Measurements from ENCODE around the gene SMAD4.
A peak's percentile ranks its signal among the peaks of the same experiment; 100 is the strongest.
"Not testable (repeated sequence)": the region's sequence is repeated elsewhere in the genome, so short reads cannot be mapped to it uniquely, and the experiment has no call there.

The SMAD4 gene

DNA sequence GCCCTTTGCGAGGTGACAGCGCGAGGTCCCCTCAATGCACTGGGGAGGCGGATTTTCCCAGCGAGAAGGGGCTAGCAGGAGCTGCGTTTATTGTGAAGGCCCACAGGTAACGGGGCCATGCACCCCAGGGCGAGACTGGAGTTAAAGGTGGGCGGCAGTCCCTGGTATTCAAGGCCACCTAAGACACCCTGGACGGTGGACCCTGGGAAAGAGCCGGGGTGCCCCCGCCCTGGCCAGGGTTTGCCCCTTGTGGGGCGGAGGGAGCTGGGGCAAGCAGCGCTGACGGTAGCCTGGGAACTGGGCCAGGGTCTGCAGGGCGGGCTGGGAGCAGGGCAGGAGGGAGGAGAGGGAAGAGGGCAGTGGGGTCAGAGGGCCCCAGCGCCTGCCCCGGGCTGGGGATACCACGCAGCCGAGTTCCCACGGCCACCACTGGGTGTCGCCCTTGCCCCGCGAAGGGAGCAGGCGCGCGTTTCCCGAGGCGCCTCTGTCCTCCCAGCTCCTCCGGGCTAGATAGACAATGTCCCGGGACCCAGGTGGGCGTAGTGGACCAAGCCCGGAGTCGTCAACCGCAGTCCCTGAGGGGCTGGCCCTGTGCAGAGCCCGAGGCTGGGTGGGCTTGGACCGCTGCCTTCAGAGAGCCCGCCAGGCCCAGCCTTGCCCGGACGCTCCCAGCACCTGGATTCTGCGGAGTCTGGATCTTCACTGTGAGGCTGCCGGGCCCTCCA is 80.2 kb downstream of the SMAD4 start:
- Histone ChIP-seq H3K36me3 (ENCODE audit: insufficient read depth, low read length) (no peaks in the 10 kb centered on the region), H3K4me1 (ENCODE audit: insufficient read depth, low read length) (peaks cover 7% of the 10 kb centered on the region), H2AFZ (ENCODE audit: low read depth, low read length) (no peak overlapping the region), H3K9ac (ENCODE audit: low read depth, low read length) (no peak overlapping the region), H3K79me2 (ENCODE audit: insufficient read depth, low read length) (no peaks in the 10 kb centered on the region), H3K4me3 (ENCODE audit: low read depth in 1 of 2, low read length in 2 of 2) (no peak overlapping the region), H3K27me3 (ENCODE audit: insufficient read depth, low read length, poor library complexity) (no peaks in the 10 kb centered on the region), H3K27ac (ENCODE audit: low read length) (no peak overlapping the region), H4K20me1 (ENCODE audit: insufficient read depth, low read length) (no peaks in the 10 kb centered on the region), H3K9me3 (ENCODE audit: insufficient read depth, low read length, severe bottlenecking) (no peaks in the 10 kb centered on the region), H3K4me2 (ENCODE audit: insufficient read depth, low read length) (no peak overlapping the region)
- DNase-seq: peak; percentile 29
- TF ChIP-seq, protein P1, sequence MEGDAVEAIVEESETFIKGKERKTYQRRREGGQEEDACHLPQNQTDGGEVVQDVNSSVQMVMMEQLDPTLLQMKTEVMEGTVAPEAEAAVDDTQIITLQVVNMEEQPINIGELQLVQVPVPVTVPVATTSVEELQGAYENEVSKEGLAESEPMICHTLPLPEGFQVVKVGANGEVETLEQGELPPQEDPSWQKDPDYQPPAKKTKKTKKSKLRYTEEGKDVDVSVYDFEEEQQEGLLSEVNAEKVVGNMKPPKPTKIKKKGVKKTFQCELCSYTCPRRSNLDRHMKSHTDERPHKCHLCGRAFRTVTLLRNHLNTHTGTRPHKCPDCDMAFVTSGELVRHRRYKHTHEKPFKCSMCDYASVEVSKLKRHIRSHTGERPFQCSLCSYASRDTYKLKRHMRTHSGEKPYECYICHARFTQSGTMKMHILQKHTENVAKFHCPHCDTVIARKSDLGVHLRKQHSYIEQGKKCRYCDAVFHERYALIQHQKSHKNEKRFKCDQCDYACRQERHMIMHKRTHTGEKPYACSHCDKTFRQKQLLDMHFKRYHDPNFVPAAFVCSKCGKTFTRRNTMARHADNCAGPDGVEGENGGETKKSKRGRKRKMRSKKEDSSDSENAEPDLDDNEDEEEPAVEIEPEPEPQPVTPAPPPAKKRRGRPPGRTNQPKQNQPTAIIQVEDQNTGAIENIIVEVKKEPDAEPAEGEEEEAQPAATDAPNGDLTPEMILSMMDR (IDR thresholded peaks at IDR 0.05; ENCODE audit: borderline replicate concordance, extremely low read depth, low read length, poor library complexity, severe bottlenecking): peak; percentile 62
- no peak for TF ChIP-seq EZH2 (IDR thresholded peaks at IDR 0.05; ENCODE audit: borderline replicate concordance, low read depth, low read length, severe bottlenecking)
- ATAC-seq (ENCODE audit: insufficient read depth, low read depth): peak; percentile 66

DNA sequence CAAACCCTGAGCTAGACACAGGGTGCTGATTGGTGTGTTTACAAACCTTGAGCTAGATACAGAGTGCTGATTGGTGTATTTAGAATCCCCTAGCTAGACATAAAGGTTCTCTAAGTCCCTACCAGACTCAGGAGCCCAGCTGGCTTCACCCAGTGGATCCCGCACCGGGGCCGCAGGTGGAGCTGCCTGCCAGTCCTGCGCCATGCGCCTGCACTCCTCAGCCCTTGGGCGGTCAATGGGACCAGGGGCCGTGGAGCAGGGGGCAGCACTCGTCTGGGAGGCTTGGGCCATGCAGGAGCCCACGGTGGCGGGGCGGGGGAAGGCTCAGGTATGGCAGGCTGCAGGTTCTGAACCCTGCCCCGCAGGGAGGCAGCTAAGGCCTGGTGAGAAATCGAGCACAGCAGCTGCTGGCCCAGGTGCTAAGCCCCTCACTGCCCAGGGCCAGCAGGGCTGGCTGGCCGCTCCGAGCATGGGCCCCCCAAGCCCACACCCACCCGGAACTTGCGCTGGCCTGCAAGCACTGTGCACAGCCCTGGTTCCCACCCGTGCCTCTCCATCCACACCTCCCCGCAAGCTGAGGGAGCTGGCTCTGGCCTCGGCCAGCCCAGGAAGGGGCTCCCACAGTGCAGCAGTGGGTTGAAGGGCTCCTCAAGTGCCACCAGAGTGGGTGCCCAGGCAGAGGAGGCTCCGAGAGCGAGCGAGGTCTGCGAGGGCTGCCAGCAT is 81.8 kb downstream of the SMAD4 start:
- not testable (repeated sequence) for H3K27ac ChIP-seq (ENCODE audit: low read length); H3K27me3 ChIP-seq (ENCODE audit: insufficient read depth, low read length, poor library complexity); H2AFZ ChIP-seq (ENCODE audit: low read depth, low read length); H3K36me3 ChIP-seq (ENCODE audit: insufficient read depth, low read length); ATAC-seq (ENCODE audit: insufficient read depth, low read depth); H4K20me1 ChIP-seq (ENCODE audit: insufficient read depth, low read length); DNase-seq; H3K79me2 ChIP-seq (ENCODE audit: insufficient read depth, low read length); H3K9me3 ChIP-seq (ENCODE audit: insufficient read depth, low read length, severe bottlenecking); H3K9ac ChIP-seq (ENCODE audit: low read depth, low read length); H3K4me3 ChIP-seq (ENCODE audit: low read depth in 1 of 2, low read length in 2 of 2); H3K4me2 ChIP-seq (ENCODE audit: insufficient read depth, low read length); H3K4me1 ChIP-seq (ENCODE audit: insufficient read depth, low read length)

DNA sequence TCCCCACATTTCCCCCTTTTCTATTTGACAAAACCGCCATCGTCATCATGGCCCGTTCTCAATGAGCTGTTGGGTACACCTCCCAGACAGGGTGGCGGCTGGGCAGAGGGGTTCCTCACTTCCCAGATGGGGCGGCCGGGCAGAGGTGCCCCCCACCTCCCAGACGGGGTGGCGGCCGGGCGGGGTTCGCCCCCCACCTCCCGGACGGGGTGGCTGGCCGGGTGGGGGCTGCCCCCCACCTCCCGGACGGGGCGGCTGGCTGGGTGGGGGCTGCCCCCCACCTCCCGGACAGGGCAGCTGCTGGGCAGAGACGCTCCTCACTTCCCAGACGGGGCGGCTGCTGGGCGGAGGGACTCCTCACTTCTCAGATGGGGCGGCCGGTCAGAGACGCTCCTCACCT is 87.0 kb downstream of the SMAD4 start:
- H3K9me3 ChIP-seq (ENCODE audit: insufficient read depth, low read length, severe bottlenecking); DNase-seq; H3K4me2 ChIP-seq (ENCODE audit: insufficient read depth, low read length); ATAC-seq (ENCODE audit: insufficient read depth, low read depth); H3K4me3 ChIP-seq (ENCODE audit: low read depth in 1 of 2, low read length in 2 of 2); H3K4me1 ChIP-seq (ENCODE audit: insufficient read depth, low read length); H3K27me3 ChIP-seq (ENCODE audit: insufficient read depth, low read length, poor library complexity); H3K9ac ChIP-seq (ENCODE audit: low read depth, low read length); H2AFZ ChIP-seq (ENCODE audit: low read depth, low read length); H4K20me1 ChIP-seq (ENCODE audit: insufficient read depth, low read length); H3K79me2 ChIP-seq (ENCODE audit: insufficient read depth, low read length); H3K36me3 ChIP-seq (ENCODE audit: insufficient read depth, low read length); H3K27ac ChIP-seq (ENCODE audit: low read length): not testable (repeated sequence)

DNA sequence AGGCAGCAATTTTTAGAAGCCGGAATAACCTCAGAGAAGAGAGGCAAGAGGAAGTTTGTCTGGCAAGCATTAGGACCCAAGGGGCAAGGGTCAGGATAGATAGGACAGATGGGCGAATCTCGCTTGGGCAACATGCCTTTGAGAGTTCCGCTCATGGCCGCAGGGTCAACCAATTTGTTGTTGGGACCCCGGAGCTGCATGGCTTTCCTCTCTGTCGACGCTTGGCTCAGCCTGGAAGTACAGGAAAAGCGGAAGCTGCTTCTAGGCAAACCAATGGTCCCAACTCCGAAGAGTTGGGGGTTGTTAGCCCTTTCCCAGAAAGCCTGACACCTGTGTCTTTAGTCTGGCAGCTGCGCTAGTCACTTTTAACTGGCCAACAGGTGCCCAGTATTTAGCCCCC is 89.5 kb downstream of the SMAD4 start:
- not testable (repeated sequence) for H3K27ac ChIP-seq (ENCODE audit: low read length); H3K27me3 ChIP-seq (ENCODE audit: insufficient read depth, low read length, poor library complexity); H3K36me3 ChIP-seq (ENCODE audit: insufficient read depth, low read length); ATAC-seq (ENCODE audit: insufficient read depth, low read depth); H4K20me1 ChIP-seq (ENCODE audit: insufficient read depth, low read length); H3K4me1 ChIP-seq (ENCODE audit: insufficient read depth, low read length); H3K9ac ChIP-seq (ENCODE audit: low read depth, low read length); H3K4me3 ChIP-seq (ENCODE audit: low read depth in 1 of 2, low read length in 2 of 2); H2AFZ ChIP-seq (ENCODE audit: low read depth, low read length); H3K9me3 ChIP-seq (ENCODE audit: insufficient read depth, low read length, severe bottlenecking); DNase-seq; H3K79me2 ChIP-seq (ENCODE audit: insufficient read depth, low read length); H3K4me2 ChIP-seq (ENCODE audit: insufficient read depth, low read length)

DNA sequence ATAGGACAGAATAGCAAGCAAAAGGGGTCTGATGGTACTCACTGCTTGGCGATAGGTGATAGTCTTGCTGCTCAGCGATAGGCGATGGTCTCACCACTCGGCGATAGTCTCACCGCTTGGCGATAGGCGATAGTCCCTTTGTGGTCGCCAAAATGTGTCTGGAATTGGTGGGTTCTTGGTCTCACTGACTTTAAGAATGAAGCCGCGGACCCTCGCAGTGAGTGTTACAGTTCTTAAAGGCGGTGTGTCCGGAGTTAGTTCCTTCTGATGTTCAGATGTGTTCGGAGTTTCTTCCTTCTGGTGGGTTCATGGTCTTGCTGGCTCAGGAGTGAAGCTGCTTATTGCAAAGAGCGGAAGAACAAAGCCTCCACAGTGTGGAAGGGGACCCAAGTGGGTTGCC is 90.0 kb downstream of the SMAD4 start:
- H3K79me2 ChIP-seq (ENCODE audit: insufficient read depth, low read length); ATAC-seq (ENCODE audit: insufficient read depth, low read depth); H2AFZ ChIP-seq (ENCODE audit: low read depth, low read length); H3K9ac ChIP-seq (ENCODE audit: low read depth, low read length); H3K27me3 ChIP-seq (ENCODE audit: insufficient read depth, low read length, poor library complexity); H3K4me2 ChIP-seq (ENCODE audit: insufficient read depth, low read length); H4K20me1 ChIP-seq (ENCODE audit: insufficient read depth, low read length); H3K4me1 ChIP-seq (ENCODE audit: insufficient read depth, low read length); H3K4me3 ChIP-seq (ENCODE audit: low read depth in 1 of 2, low read length in 2 of 2); H3K9me3 ChIP-seq (ENCODE audit: insufficient read depth, low read length, severe bottlenecking); H3K36me3 ChIP-seq (ENCODE audit: insufficient read depth, low read length); DNase-seq; H3K27ac ChIP-seq (ENCODE audit: low read length): not testable (repeated sequence)
